LNCAP (cell line): ENCODE data around the gene TRANK1.
A peak's percentile ranks its signal among the peaks of the same experiment; 100 is the strongest.

Source experiments
- TF ChIP-seq, protein P1 (sequence below): fragments of 450-650 bp; IDR thresholded peaks from 2 replicates; pipeline ENCODE4 v1.5.1; 2017; ENCODE audit warnings: mild to moderate bottlenecking

TRANK1 gene

GRCh38 chr3:36846406-36846805 is 98.4 kb downstream of the TRANK1 start:
- TF ChIP-seq, protein P1, sequence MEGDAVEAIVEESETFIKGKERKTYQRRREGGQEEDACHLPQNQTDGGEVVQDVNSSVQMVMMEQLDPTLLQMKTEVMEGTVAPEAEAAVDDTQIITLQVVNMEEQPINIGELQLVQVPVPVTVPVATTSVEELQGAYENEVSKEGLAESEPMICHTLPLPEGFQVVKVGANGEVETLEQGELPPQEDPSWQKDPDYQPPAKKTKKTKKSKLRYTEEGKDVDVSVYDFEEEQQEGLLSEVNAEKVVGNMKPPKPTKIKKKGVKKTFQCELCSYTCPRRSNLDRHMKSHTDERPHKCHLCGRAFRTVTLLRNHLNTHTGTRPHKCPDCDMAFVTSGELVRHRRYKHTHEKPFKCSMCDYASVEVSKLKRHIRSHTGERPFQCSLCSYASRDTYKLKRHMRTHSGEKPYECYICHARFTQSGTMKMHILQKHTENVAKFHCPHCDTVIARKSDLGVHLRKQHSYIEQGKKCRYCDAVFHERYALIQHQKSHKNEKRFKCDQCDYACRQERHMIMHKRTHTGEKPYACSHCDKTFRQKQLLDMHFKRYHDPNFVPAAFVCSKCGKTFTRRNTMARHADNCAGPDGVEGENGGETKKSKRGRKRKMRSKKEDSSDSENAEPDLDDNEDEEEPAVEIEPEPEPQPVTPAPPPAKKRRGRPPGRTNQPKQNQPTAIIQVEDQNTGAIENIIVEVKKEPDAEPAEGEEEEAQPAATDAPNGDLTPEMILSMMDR: no peak

DNA sequence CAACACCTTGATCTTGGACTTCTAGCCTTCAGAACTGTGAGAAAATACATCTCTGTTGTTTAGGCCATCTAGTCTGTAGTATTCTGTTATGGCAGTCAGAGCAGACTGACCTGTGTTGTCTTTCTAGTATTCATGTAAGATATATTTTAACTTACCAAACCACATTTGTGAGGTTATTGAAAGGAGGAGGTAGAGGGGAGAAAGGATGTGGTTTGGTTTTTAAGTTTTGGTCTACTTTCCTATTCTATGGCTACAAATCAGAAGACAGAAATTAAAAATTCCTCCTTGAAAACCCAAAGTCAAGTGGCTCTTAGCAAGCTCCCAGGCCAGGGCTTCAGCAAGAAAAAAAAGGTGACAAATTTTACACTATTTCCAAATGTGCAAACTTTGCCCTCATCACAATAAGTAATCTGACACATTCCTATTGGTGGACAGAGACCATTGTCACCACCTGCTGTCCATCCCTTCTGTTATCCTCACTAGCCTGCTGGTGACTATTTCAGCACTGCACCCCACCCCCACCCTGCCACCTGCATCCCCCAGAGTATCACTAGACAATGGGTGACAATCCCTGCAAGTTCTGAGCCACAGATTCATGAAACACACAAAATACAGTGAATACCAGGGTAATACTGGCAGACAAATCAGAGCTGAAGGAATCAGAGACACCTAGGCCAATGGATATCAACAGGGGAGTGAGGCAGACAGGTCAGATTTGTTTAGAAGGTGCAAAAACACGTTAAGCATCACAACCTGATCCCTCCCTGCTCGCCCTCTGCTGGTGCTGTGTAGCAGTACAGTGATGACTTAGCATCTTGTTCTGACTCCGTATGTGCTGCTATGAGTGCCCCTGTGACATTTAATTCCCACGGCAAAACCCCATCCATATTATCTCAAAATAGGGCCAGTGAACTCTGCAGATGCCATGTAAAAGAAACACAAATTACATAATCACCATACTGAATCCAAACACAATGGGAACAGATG is 101.5 kb downstream of the TRANK1 start:
- TF ChIP-seq, protein P1: peak; percentile 78

DNA sequence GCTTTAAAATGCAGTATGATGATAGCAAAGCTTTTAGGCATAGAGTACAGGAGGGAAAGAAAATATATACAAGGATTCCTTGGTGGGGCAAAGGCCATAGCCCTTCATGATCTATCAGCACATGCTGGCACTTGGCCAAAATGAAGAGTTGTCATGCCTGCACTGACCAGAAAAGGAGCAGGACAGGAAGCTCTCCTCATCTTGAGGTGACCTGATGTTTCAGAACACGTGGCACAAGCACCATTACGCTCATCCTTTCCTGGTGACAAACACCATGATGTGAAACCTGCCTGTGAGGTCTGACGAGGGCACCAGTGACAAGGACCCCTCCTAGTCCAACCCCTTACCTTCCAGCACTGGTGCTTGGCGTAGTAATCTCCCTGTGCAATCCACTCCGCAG is 102.6 kb downstream of the TRANK1 start:
- TF ChIP-seq, protein P1: no peak

DNA sequence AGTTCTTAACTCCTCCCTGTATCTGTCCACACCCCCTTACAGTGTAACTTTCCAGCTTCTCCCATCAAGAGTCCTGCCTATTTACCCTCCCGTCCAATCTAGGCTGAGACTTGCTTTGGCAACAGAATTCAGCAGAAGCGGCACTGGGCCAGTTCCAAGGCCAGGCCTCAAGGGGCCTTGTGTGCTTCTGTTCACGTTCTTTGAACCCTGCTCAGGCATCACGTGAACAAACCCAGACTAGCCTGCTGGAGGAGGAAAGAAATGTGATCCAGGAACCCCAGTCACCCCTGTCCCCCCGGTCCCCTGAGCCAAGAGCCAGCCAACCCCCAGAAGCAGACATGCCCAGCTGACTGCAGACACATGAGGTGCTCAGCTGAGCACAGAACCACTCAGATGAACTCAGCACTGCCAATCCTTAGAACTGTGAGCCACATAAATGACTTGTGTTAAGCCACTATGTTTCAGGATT is 104.4 kb downstream of the TRANK1 start:
- TF ChIP-seq, protein P1: no peak

DNA sequence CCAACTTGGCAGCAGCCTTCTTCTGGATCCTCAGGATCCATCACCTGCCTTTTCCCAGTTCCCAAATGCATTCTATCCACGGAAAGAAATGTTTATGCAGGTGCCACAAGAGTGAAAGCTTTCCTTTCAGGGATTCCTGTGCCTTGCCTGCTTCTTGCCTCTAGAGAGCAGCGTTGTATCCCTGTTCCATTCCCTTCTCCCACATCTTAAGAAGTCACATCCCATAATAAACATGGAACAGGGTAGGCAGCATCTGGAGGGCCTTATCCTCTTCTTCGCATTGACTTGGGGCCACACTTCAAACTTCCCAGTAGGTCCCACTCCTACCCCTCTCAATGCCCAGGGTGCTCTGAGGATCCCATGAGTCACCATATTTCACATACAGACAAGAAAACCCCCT is 107.8 kb downstream of the TRANK1 start:
- TF ChIP-seq, protein P1: no peak

DNA sequence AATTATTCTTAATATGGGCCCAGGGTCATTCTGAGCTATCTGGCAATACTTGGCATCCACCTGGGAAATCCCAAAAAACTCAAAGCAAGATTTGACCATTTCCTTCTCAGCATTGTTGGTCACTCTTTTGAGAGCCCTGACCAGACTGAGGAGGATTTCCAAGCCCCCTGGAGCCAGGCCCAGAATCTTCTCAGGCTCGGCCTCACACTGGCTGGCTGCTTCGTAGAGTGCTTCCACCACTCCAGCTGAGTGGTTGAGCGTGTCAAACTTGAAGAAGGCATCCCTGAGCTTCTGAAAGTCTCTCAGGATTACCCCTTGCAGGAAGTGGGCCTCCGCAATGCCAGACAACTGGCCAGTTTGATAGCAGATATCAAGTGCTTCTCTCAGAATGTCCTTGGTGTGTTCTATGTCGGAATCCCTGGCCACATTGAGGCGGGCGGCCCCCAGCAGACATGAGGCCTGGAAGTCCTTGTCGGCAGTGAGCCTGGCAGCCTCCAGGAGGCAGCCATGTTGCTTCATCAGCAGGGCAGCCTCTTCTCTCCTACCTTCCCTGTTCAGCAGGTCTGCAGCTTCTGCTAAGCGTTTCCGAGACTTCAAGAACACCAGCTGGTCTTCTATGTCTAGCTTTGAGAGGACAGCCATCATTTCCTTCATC is 111.6 kb downstream of the TRANK1 start:
- TF ChIP-seq, protein P1: no peak

DNA sequence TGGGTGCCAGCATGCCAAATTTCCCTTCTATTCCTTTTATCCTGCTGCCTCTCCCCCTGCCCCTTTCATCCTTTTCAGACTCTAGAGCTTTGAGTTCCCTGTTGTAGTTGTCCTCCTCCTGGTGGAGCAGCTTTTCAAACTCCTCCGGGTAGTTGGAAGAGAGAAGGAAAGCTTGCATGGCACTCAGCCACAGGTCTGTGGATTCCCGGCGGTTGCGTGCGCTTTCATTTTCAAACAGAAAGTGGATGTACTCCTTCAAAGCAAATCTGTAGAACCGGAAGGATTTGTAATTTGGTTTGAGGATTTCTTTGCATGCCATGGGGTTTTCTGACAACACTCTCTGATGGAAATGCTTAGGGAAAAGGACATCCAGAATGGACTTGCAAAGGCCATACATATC is 112.4 kb downstream of the TRANK1 start:
- TF ChIP-seq, protein P1: no peak
